Stimulated activated CD4-positive, alpha-beta T cell treated with anti-CD3 and anti-CD28 coated beads, Interleukin-2, amount 100 ng/mL, for 24 hours (primary cell): Measurements from ENCODE around the gene NTN3.

ENCODE experiments used
- DNase-seq, 2 donors: peaks; one replicate each; pipeline ENCODE4 v3.0.0-alpha.2; 2020

Gene NTN3

GRCh38 chr16:2480948-2481347 lies 9.9 kb downstream of the NTN3 start:
- DNase-seq: no peak

GRCh38 chr16:2481676-2482075 lies 10.6 kb downstream of the NTN3 start:
- no peak for DNase-seq

GRCh38 chr16:2482249-2482648 lies 11.2 kb downstream of the NTN3 start:
- no peak for DNase-seq

- DNase-seq: no peak
Measured at GRCh38 chr16:2482708-2483534, 11.8 kb downstream of the NTN3 start.

- DNase-seq: no peak
Measured at GRCh38 chr16:2483939-2484897, 13.1 kb downstream of the NTN3 start.

- DNase-seq: no peak
Measured at GRCh38 chr16:2484898-2485508, 13.9 kb downstream of the NTN3 start.

- DNase-seq: no peak
Measured at GRCh38 chr16:2485811-2486507, 14.9 kb downstream of the NTN3 start.

GRCh38 chr16:2486645-2487516 lies 15.8 kb downstream of the NTN3 start:
- DNase-seq: peak; percentile 70 to 74

GRCh38 chr16:2487517-2487842 lies 16.4 kb downstream of the NTN3 start:
- DNase-seq: no peak

GRCh38 chr16:2487903-2488531 lies 16.9 kb downstream of the NTN3 start:
- DNase-seq: no peak

- DNase-seq: no peak
Measured at GRCh38 chr16:2489581-2489980, 18.5 kb downstream of the NTN3 start.

- no peak for DNase-seq
Measured at GRCh38 chr16:2490190-2491105, 19.4 kb downstream of the NTN3 start.

- no peak for DNase-seq
Measured at GRCh38 chr16:2492292-2492691, 21.2 kb downstream of the NTN3 start.

- no peak for DNase-seq
Measured at GRCh38 chr16:2493605-2494004, 22.5 kb downstream of the NTN3 start.

GRCh38 chr16:2494616-2495015 lies 23.5 kb downstream of the NTN3 start:
- no peak for DNase-seq

- DNase-seq: no peak
Measured at GRCh38 chr16:2495041-2495440, 23.9 kb downstream of the NTN3 start.

GRCh38 chr16:2496223-2497115 lies 25.4 kb downstream of the NTN3 start:
- no peak for DNase-seq

- no peak for DNase-seq
Measured at GRCh38 chr16:2497116-2497630, 26.1 kb downstream of the NTN3 start.
